GM23338 (cell line): ENCODE measurements around the gene ARPC2. TPM values are rescaled to one million over a fixed set of nuclear protein-coding genes. Genes with fewer than 3 reads are reported as not detected.
A peak's percentile ranks its signal among the peaks of the same experiment; 100 is the strongest.

Source experiments
- ATAC-seq: fragments of 200-7000 bp; cut with Tn5 transposase; 3 replicates; pipeline ENCODE4 v1.9.1; 2020
- DNase-seq: peaks from one replicate; pipeline ENCODE4 v3.0.0-alpha.2; 2015; ENCODE audit warnings: low spot score
- H2AFZ ChIP-seq: fragments of 200-600 bp; sonication (generic); 2 replicates; pipeline ENCODE4 v1.8.0; 2016; ENCODE audit warnings: antibody characterized with exemption, mild to moderate bottlenecking, moderate library complexity
- H3F3A ChIP-seq: fragments of 200-600 bp; sonication (generic); replicated peaks from 2 replicates; pipeline ENCODE4 v1.8.0; 2017; ENCODE audit warnings: antibody characterized with exemption, mixed run types, low read depth
- H3K27ac ChIP-seq: fragments of 200-600 bp; sonication (generic); 2 replicates; pipeline ENCODE4 v1.6.1; 2016; ENCODE audit warnings: low read depth
- H3K27me3 ChIP-seq: fragments of 200-600 bp; sonication (generic); 2 replicates; pipeline ENCODE4 v1.8.0; 2016; ENCODE audit warnings: mild to moderate bottlenecking, mixed run types, moderate library complexity; ENCODE audit not compliant: insufficient read depth
- H3K36me3 ChIP-seq: fragments of 200-600 bp; sonication (generic); 2 replicates; pipeline ENCODE4 v1.8.0; 2016; ENCODE audit warnings: mild to moderate bottlenecking; ENCODE audit not compliant: insufficient read depth
- H3K4me1 ChIP-seq: fragments of 200-600 bp; sonication (generic); 2 replicates; pipeline ENCODE4 v1.8.0; 2016; ENCODE audit warnings: mild to moderate bottlenecking, moderate library complexity; ENCODE audit not compliant: insufficient read depth
- H3K4me2 ChIP-seq: fragments of 200-600 bp; sonication (generic); 2 replicates; pipeline ENCODE4 v1.7.1; 2017; ENCODE audit warnings: mixed run types
- H3K4me3 ChIP-seq: fragments of 200-600 bp; sonication (generic); 2 replicates; pipeline ENCODE4 v1.6.1; 2016; ENCODE audit warnings: mixed run types
- H3K79me2 ChIP-seq: fragments of 200-600 bp; sonication (generic); replicated peaks from 2 replicates; pipeline ENCODE4 v1.8.0; 2017; ENCODE audit warnings: mild to moderate bottlenecking; ENCODE audit not compliant: insufficient read depth
- H3K9me2 ChIP-seq: fragments of 200-600 bp; sonication (generic); 2 replicates; pipeline ENCODE4 v1.8.0; 2017; ENCODE audit not compliant: insufficient read depth
- H4K20me1 ChIP-seq: fragments of 200-600 bp; sonication (generic); replicated peaks from 2 replicates; pipeline ENCODE4 v1.8.0; 2017; ENCODE audit warnings: mild to moderate bottlenecking; ENCODE audit not compliant: insufficient read depth
- H3K27ac Mint-ChIP-seq: 2 replicates; pipeline ENCODE4 v1.8.0; 2020; ENCODE audit warnings: inconsistent platforms, mild to moderate bottlenecking, moderate library complexity, mixed read lengths
- H3K27me3 Mint-ChIP-seq: 3 replicates; pipeline ENCODE4 v1.8.0; 2022; ENCODE audit warnings: low read depth, mild to moderate bottlenecking, moderate library complexity, mixed read lengths, inconsistent platforms; ENCODE audit not compliant: insufficient read depth, poor library complexity
- H3K36me3 Mint-ChIP-seq: 3 replicates; pipeline ENCODE4 v1.8.0; 2021; ENCODE audit warnings: low read depth, mild to moderate bottlenecking, inconsistent platforms, moderate library complexity, mixed read lengths
- H3K4me1 Mint-ChIP-seq: 3 replicates; pipeline ENCODE4 v1.8.0; 2020; ENCODE audit warnings: mild to moderate bottlenecking, inconsistent platforms, mixed read lengths
- H3K4me3 Mint-ChIP-seq: 3 replicates; pipeline ENCODE4 v1.8.0; 2021; ENCODE audit warnings: moderate library complexity, mild to moderate bottlenecking, inconsistent platforms, mixed read lengths
- H3K9me3 Mint-ChIP-seq: 3 replicates; pipeline ENCODE4 v1.8.0; 2020; ENCODE audit warnings: moderate library complexity, mild to moderate bottlenecking, inconsistent platforms, mixed read lengths
- CTCF ChIP-seq, 2 experiments: fragments of 200-600 bp in 1 of 2; sonication (generic) in 1 of 2; conservative IDR thresholded peaks; 2 replicates each; pipeline versions ENCODE4 v1.5.1 to v1.6.1; 2016 to 2017; ENCODE audit warnings: antibody characterized with exemption in 2 of 2, low read depth in 2 of 2, mild to moderate bottlenecking in 2 of 2, moderate library complexity in 1 of 2
- ETS1 ChIP-seq: IDR thresholded peaks from 2 replicates; pipeline ENCODE4 v1.6.1; 2016; ENCODE audit warnings: antibody characterized with exemption
- EZH2 ChIP-seq: fragments of 200-600 bp; sonication (generic); IDR thresholded peaks from one replicate; pipeline ENCODE4 v1.8.0; 2017; ENCODE audit warnings: antibody characterized with exemption, mild to moderate bottlenecking, low read depth; ENCODE audit not compliant: unreplicated experiment
- polyA plus RNA-seq: library from polyadenylated mRNA; unstranded; fragments of >200 nt; fragmentation: Nextera tagmentation; extraction: Ambion mirVana; gene quantifications from 2 replicates; pipeline ENCODE4 v1.2.1, GENCODE V29; 2016
- total RNA-seq: library from RNA; depleted of rRNA; stranded (reverse); fragments of >200 nt; shearing (Covaris generic); gene quantifications from 2 replicates; pipeline ENCODE4 v1.2.3, GENCODE V29; 2014
- TF ChIP-seq, protein P1 (sequence below): IDR thresholded peaks from one replicate; pipeline ENCODE4 v1.6.1; 2018; ENCODE audit warnings: antibody characterized with exemption; ENCODE audit not compliant: unreplicated experiment

Gene ARPC2
- total and polyA plus RNA-seq, 2 experiments from 2014 or later, result 217 to 271 TPM

DNA sequence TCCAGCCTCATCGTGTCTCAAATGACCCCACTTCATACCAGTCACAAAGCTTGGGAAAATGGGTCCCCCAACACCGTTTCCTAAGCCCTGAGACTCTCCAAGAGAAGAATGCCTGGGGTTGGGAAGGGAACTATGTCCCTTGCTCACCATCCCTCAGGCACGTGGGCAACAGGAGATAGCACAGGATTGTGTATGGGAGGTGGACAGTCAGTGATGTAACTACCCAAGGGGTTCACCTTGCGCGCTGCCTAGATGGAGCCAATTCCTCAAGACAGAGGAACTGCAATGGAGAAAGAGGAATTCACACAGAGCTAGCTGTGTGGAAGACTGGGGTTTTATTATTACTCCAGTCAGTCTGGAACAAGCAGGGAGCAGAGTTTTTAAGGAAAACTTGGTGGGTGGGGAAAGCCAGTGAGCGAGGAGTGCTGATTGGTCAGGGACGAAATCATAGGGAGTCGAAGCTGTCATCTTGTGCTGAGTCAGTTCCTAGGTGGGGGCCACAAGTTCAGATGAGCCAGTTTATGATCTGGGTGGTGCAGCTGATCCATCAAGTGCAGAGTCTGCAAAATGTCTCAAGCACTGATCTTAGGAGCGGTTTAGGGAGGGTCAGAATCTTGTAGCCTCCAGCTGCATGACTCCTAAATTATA lies 36.4 kb upstream of the ARPC2 start:
- Mint-ChIP-seq H3K27ac (no peak overlapping the region), H3K4me3 (no peak overlapping the region), H3K27me3 (no peaks in the 10 kb centered on the region), H3K9me3 (peaks cover 17% of the 10 kb centered on the region), H3K4me1 (no peaks in the 10 kb centered on the region; the same call in 2 of the 3 replicates), H3K36me3 (no peaks in the 10 kb centered on the region; the same call in 2 of the 3 replicates)
- Histone ChIP-seq H3F3A (no peaks in the 10 kb centered on the region), H3K36me3 (no peaks in the 10 kb centered on the region), H3K4me2 (no peak overlapping the region), H2AFZ (no peak overlapping the region), H3K79me2 (no peaks in the 10 kb centered on the region), H3K4me1 (no peaks in the 10 kb centered on the region; the same call in 1 of the 2 replicates), H3K27ac (no peak overlapping the region), H3K27me3 (no peaks in the 10 kb centered on the region), H4K20me1 (no peaks in the 10 kb centered on the region), H3K4me3 (no peak overlapping the region), H3K9me2 (no peaks in the 10 kb centered on the region)
- no peak for ATAC-seq
- TF ChIP-seq ETS1, result no peak
- TF ChIP-seq, protein P1, sequence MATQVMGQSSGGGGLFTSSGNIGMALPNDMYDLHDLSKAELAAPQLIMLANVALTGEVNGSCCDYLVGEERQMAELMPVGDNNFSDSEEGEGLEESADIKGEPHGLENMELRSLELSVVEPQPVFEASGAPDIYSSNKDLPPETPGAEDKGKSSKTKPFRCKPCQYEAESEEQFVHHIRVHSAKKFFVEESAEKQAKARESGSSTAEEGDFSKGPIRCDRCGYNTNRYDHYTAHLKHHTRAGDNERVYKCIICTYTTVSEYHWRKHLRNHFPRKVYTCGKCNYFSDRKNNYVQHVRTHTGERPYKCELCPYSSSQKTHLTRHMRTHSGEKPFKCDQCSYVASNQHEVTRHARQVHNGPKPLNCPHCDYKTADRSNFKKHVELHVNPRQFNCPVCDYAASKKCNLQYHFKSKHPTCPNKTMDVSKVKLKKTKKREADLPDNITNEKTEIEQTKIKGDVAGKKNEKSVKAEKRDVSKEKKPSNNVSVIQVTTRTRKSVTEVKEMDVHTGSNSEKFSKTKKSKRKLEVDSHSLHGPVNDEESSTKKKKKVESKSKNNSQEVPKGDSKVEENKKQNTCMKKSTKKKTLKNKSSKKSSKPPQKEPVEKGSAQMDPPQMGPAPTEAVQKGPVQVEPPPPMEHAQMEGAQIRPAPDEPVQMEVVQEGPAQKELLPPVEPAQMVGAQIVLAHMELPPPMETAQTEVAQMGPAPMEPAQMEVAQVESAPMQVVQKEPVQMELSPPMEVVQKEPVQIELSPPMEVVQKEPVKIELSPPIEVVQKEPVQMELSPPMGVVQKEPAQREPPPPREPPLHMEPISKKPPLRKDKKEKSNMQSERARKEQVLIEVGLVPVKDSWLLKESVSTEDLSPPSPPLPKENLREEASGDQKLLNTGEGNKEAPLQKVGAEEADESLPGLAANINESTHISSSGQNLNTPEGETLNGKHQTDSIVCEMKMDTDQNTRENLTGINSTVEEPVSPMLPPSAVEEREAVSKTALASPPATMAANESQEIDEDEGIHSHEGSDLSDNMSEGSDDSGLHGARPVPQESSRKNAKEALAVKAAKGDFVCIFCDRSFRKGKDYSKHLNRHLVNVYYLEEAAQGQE, result no peak
- no peak for DNase-seq

DNA sequence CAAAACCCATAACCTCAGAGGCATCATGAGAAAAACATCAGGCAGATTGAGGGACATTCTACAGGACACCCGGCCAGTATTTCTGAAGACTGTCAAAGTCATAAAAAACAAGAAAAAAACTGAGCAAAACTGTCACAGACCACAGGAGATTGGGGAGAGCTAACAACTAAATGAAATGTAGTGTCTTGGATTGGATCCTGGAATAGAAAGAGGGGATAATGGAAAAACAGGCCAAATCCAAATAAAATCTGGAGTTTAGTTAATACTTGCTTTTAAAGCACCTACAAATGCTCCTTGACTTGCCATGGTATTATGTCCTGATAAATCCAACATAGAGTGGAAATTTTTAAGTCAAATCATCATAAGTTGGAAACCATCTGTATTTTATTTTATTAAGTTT lies 32.7 kb upstream of the ARPC2 start:
- Histone ChIP-seq H4K20me1 (no peaks in the 10 kb centered on the region), H3K27me3 (no peaks in the 10 kb centered on the region), H3K4me1 (no peaks in the 10 kb centered on the region; the same call in 1 of the 2 replicates), H2AFZ (no peak overlapping the region), H3F3A (no peaks in the 10 kb centered on the region), H3K79me2 (no peaks in the 10 kb centered on the region), H3K4me3 (no peak overlapping the region), H3K4me2 (no peak overlapping the region), H3K36me3 (no peaks in the 10 kb centered on the region), H3K9me2 (no peaks in the 10 kb centered on the region), H3K27ac (no peak overlapping the region)
- Mint-ChIP-seq H3K4me3 (no peak overlapping the region), H3K27ac (no peak overlapping the region), H3K4me1 (peaks cover 2% of the 10 kb centered on the region; the same call in 1 of the 3 replicates), H3K9me3 (peaks cover 5% of the 10 kb centered on the region; the same call in 1 of the 3 replicates), H3K36me3 (no peaks in the 10 kb centered on the region), H3K27me3 (peaks cover 5% of the 10 kb centered on the region)
- DNase-seq, result no peak
- no peak for ATAC-seq
- no peak for TF ChIP-seq EZH2

DNA sequence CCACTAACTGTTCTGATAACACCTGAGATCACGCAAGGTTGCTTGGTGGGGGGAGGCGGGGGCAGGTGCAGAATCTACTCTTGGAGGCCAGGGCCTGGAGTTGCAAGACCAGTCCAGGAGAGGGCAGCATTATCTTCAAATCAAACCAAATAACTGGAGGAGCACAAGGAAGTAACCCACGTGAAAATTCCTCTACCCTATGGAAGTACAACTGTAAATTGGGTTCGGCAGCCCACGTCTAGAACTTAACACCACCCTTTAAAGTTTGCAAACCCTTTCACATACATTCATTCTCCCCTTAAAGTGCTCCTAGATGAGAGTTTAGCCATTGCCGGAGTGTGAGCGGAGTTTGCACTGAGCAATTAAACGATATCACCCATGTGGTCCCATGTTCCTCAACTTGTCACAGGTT lies 30.6 kb upstream of the ARPC2 start:
- no peaks in the 10 kb centered on the region; the same call in 1 of the 2 replicates for H3K4me1 ChIP-seq
- Mint-ChIP-seq H3K36me3 (no peaks in the 10 kb centered on the region), H3K27ac (no peak overlapping the region)
- peak; percentile 76 to 80 for TF ChIP-seq CTCF (conservative IDR thresholded peaks at IDR 0.05; ENCODE audit: low read depth in 2 of 2)

More for the DNA sequence above, 30.6 kb upstream of the ARPC2 start:
- Mint-ChIP-seq H3K27me3 (peaks cover 5% of the 10 kb centered on the region), H3K4me1 (peaks cover 2% of the 10 kb centered on the region; the same call in 1 of the 3 replicates), H3K4me3 (no peak overlapping the region), H3K9me3 (no peaks in the 10 kb centered on the region)
- H3K79me2 ChIP-seq, result no peaks in the 10 kb centered on the region
- no peaks in the 10 kb centered on the region for H4K20me1 ChIP-seq
- H3K9me2 ChIP-seq, result no peaks in the 10 kb centered on the region
- no peaks in the 10 kb centered on the region for H3K36me3 ChIP-seq
- H3K4me2 ChIP-seq, result no peak overlapping the region
- no peak overlapping the region for H3K27ac ChIP-seq
- H2AFZ ChIP-seq, result peak overlapping the region; percentile 98
- no peaks in the 10 kb centered on the region for H3F3A ChIP-seq
- H3K4me3 ChIP-seq, result no peak overlapping the region
- DNase-seq (peak; percentile 91), ATAC-seq (peak; percentile 97)
- no peaks in the 10 kb centered on the region for H3K27me3 ChIP-seq
